ENCODE results near the gene PRSS21. TPM values are rescaled to one million over a fixed set of nuclear protein-coding genes. Genes with fewer than 3 reads are reported as not detected.
A peak's percentile ranks its signal among the peaks of the same experiment; 100 is the strongest.

PRSS21 gene
- polyA plus RNA-seq, 3 donors: 2.1 to 9.0 (median 3.1) TPM

- Histone ChIP-seq H2AFZ (ENCODE audit: insufficient read depth, low read depth, low read length, poor library complexity, severe bottlenecking) (peak overlapping the region; percentile 88), H3K27ac (ENCODE audit: low read depth in 1 of 2, low read length in 2 of 2) (peak overlapping the region; percentile 51 to 71), H3K9ac (ENCODE audit: insufficient read depth, low read length, poor library complexity, severe bottlenecking) (peak overlapping the region; percentile 73), H4K20me1 (ENCODE audit: insufficient read depth, low read length) (peaks cover 56% of the 10 kb centered on the region), H3K9me3 (replicated peaks in 1 of 2; ENCODE audit: control insufficient read depth in 1 of 2, insufficient read depth in 1 of 2, low read length in 2 of 2) (no peaks in the 10 kb centered on the region), H3K4me2 (replicated peaks; ENCODE audit: extremely low read depth, low read length, poor library complexity, severe bottlenecking) (peak overlapping the region; percentile 88), H3K4me1 (ENCODE audit: control insufficient read depth in 1 of 2, insufficient read depth in 2 of 2, low read length in 2 of 2) (peaks cover 32 to 37% of the 10 kb centered on the region in 2 donors), H3K4me3 (replicated peaks in 1 of 3; ENCODE audit: low read depth in 2 of 3, low read length in 3 of 3) (peak overlapping the region; percentile 66 to 94 (median 88)), H3K27me3 (ENCODE audit: control insufficient read depth in 2 of 2, insufficient read depth in 2 of 2, low read length in 2 of 2) (no peaks in the 10 kb centered on the region), H3K79me2 (ENCODE audit: insufficient read depth, low read length) (peaks cover 46% of the 10 kb centered on the region), H3K36me3 (replicated peaks in 1 of 2; ENCODE audit: control insufficient read depth in 1 of 2, insufficient read depth in 2 of 2, low read length in 2 of 2) (peaks cover 33 to 41% of the 10 kb centered on the region in 2 donors)
- no peak for DNase-seq
- Mint-ChIP-seq H3K27me3 (ENCODE audit: low read depth in 3 of 3) (peaks cover 0 to 6% (median 5%) of the 10 kb centered on the region in 3 donors), H3K4me1 (peaks cover 43% of the 10 kb centered on the region), H3K27ac (peak overlapping the region; percentile 64 to 96 (median 86)), H3K4me3 (peak overlapping the region; percentile 90 to 95), H3K9me3 (peaks cover 0 to 3% (median 0%) of the 10 kb centered on the region in 7 donors), H3K36me3 (peaks cover 40 to 52% of the 10 kb centered on the region in 2 donors)
- 91% methylated on average over 7 of the region's 11 CpGs for WGBS (ENCODE audit: insufficient coverage)
- no peak for TF ChIP-seq CTCF (IDR thresholded peaks at IDR 0.05)
- intact Hi-C loops (cut with micrococcal nuclease): loop anchor here (1.0 to 5.0 kb wide), 2 partner anchors 23 to 246 kb away; partner anchors contain the start of genes HCFC1R1 (in 1 of the 2), THOC6 (in 1 of the 2) and TNFRSF12A (in 1 of the 2)
Measured at GRCh38 chr16:2775765-2776499, 41.1 kb upstream of the PRSS21 start.

- DNase-seq: no peak
- Histone ChIP-seq H2AFZ (ENCODE audit: insufficient read depth, low read depth, low read length, poor library complexity, severe bottlenecking) (peak overlapping the region; percentile 88), H3K36me3 (replicated peaks in 1 of 2; ENCODE audit: control insufficient read depth in 1 of 2, insufficient read depth in 2 of 2, low read length in 2 of 2) (peaks cover 26 to 34% of the 10 kb centered on the region in 2 donors), H3K4me3 (replicated peaks in 1 of 3; ENCODE audit: low read depth in 2 of 3, low read length in 3 of 3) (peak overlapping the region; percentile 66 to 94 (median 88)), H4K20me1 (ENCODE audit: insufficient read depth, low read length) (peaks cover 49% of the 10 kb centered on the region), H3K4me2 (replicated peaks; ENCODE audit: extremely low read depth, low read length, poor library complexity, severe bottlenecking) (peak overlapping the region; percentile 88), H3K9ac (ENCODE audit: insufficient read depth, low read length, poor library complexity, severe bottlenecking) (peak overlapping the region; percentile 73), H3K27ac (ENCODE audit: low read depth in 1 of 2, low read length in 2 of 2) (peak overlapping the region in 1 of 2 donors; percentile 71), H3K27me3 (ENCODE audit: control insufficient read depth in 2 of 2, insufficient read depth in 2 of 2, low read length in 2 of 2) (no peaks in the 10 kb centered on the region), H3K4me1 (ENCODE audit: control insufficient read depth in 1 of 2, insufficient read depth in 2 of 2, low read length in 2 of 2) (peaks cover 32 to 37% of the 10 kb centered on the region in 2 donors), H3K79me2 (ENCODE audit: insufficient read depth, low read length) (peaks cover 42% of the 10 kb centered on the region), H3K9me3 (replicated peaks in 1 of 2; ENCODE audit: control insufficient read depth in 1 of 2, insufficient read depth in 1 of 2, low read length in 2 of 2) (no peaks in the 10 kb centered on the region)
- WGBS (ENCODE audit: insufficient coverage): under 1% methylated on average over 63 of the region's 72 CpGs
- H3K27ac Mint-ChIP-seq: peak overlapping the region in 6 of 7 donors; percentile 22 to 96 (median 81)
- H3K4me1 Mint-ChIP-seq: peaks cover 43% of the 10 kb centered on the region
- peaks cover 33 to 45% of the 10 kb centered on the region in 2 donors for H3K36me3 Mint-ChIP-seq
- peaks cover 0 to 3% (median 0%) of the 10 kb centered on the region in 7 donors for H3K9me3 Mint-ChIP-seq
- intact Hi-C loops (cut with micrococcal nuclease): loop anchor here (1.0 to 5.0 kb wide), 2 partner anchors 23 to 246 kb away; partner anchors contain the start of genes HCFC1R1 (in 1 of the 2), THOC6 (in 1 of the 2) and TNFRSF12A (in 1 of the 2)
- no peak for TF ChIP-seq CTCF (IDR thresholded peaks at IDR 0.05)
- peak overlapping the region; percentile 90 to 95 for H3K4me3 Mint-ChIP-seq
- H3K27me3 Mint-ChIP-seq (ENCODE audit: low read depth in 3 of 3): peaks cover 0 to 10% (median 5%) of the 10 kb centered on the region in 3 donors
Measured at GRCh38 chr16:2776500-2777139, 40.4 kb upstream of the PRSS21 start.
